Activated CD4-positive, alpha-beta T cell treated with anti-CD3 and anti-CD28 coated beads, Interleukin-2, amount 50 U/mL, for 48 hours (primary cell): ENCODE measurements around the gene ANKRD66.
A peak's percentile ranks its signal among the peaks of the same experiment; 100 is the strongest.
"Not testable (repeated sequence)": the region's sequence is repeated elsewhere in the genome, so short reads cannot be mapped to it uniquely, and the experiment has no call there.

Experiments used
- DNase-seq, 2 experiments: peaks; one replicate each; pipeline ENCODE4 v3.0.0-alpha.2; 2020

ANKRD66 gene

DNA sequence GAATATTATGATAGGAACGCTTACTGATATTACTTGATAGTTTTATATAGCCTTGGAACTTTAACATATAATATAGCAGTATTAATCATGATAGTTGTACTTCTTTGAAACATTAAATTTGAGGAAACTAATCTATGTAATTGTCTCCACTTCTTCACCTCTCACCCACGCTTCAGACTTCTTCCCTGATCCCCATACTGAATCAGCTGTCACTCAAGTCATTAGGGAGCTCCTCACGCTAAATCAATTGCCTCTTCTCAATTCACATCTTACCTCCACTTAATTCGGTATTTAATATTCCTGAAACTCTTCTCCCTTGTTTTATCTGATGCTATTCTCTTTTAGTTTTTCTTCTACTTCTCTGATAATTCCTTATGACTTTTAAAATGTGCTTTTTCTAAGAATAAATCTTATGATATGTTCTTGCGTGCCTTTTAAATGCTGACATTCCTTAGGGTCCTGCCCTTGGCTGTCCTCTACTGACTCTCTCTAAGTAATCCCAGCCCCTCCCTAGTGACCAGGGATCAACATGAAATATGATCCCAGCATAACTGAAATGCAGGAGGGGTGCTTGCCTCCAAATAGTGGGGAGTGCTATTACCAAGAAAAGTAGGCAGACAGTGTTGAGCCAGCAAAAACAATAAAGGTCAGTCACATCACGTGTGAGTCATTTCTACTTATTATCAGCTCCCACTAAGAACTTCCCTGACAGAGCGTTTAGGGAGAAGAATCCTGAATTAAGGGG is 9.9 kb downstream of the ANKRD66 start:
- no peak for DNase-seq

DNA sequence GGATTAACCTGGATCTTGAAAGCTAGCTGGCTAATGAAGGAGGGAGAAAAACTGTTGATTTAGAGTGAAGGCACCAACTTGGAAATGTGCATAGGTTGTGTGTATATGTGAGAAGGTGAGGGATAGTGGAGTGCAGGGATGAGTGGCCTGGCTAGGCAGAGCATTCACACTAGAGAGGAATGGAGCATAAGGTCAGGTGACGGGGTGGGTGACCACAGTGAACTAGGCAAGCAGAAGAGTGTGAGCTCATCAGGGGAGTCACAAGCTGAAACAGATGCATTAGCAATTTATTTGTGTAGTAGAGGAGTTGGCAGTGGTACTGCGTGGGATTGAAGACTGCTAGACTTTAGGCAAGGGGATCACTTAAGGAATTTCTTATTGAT is 10.5 kb downstream of the ANKRD66 start:
- DNase-seq: no peak

DNA sequence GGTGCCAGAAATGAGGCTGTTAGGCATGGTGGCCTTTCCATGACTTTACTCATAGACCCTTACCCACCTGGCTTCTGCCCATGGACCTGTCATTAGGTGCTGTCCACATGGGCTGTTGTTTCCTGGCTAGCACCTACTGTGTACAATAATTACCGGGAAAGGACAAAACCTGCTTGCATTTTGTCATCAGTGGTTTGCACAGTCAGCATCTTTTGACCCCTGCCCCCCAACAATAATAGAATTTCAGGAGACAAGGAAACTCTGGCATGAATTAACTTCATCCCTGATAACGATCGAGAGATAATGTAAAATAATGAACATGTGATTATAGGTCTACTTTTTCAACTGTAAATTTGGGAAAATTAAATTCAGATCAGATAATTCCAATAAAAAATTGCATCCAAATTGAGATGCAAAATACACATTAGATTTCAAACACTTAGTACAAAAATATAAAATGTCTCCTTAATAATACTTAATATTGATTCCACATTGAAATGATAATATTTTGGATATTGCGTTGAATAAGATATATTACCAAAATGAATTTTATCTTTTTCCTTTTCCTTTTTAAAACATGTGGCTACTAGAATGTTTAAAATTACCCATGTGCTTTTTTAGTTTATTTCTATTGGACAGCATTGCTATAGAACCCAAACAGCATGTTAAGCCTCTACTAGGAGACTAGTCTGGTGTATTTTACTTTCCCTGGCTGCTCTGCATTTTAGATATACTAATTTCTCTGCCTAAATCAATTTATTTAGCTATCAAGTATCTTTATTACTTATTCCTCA is 12.4 kb downstream of the ANKRD66 start:
- DNase-seq: no peak

DNA sequence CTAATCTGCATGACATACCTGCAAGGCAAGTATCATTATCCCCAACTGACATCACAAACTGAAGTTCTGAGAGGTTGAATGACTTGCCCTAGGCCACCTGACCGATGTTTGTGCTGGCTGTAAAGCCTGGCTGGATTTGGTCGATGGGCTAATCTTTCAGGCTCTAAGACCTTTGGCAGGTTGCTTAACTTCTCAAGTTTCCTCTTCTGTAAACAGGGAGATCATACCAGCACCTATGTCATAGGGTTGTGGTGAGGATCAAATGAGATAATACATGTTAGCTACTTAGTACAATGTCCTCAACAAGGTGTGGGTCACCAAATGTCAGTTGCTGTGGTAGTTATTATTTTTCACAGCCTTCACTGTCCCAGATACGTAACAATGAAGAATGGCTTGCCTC is 14.2 kb downstream of the ANKRD66 start:
- DNase-seq: no peak

DNA sequence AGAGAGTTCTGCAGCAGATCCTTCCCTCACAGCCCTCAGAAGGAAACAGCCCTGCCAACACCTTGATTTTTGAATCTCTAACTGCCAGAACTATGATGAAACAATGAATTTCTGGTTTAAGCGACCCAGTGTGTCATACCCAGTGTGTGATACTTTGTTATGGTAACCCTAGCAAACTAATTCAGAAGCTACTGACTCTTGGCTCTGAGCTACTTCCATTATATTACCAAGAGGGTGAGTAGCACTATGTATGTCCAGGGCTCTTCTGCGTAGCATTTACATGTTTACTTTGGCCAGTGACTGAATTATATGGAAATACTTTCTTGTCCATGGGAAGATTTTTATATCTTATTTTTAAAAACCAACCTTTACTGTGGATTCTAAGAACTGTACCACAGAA is 16.7 kb downstream of the ANKRD66 start:
- no peak for DNase-seq

DNA sequence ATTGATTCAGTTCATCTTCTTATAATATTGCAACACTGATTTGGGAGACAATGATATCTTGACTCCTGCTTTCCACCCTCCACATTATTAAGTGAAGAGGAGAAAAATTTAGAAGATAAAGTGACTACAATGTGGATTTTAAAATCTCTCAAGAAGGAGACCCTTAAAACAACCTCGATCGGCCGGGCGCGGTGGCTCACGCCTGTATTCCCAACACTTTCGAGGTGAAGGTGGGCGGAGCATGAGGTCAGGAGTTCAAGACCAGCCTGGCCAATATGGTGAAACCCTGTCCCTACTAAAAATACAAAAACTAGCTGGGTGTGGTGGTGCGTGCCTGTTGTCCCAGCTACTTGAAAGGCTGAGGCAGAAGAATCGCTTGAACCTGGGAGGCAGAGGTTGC is 17.5 kb downstream of the ANKRD66 start:
- not testable (repeated sequence) for DNase-seq

DNA sequence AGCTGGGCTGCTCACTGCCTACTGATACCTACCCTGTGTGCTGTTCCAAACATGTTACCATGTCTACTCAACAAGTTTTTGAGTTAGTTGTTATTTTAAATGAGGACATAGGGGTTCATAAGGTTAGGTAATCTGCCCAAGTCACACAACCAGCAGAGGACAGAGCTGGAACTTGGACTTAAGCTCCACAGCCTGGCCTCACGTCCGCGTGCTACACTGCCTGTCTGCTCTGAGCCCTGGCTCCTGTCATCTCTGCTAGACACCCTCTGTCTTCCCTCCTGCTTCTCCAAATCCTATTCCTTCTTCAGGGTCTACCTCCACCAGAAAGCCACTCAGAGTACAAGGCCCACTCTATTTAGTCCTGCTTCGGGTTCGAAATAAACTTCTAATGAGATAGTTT is 18.2 kb downstream of the ANKRD66 start:
- DNase-seq: no peak

DNA sequence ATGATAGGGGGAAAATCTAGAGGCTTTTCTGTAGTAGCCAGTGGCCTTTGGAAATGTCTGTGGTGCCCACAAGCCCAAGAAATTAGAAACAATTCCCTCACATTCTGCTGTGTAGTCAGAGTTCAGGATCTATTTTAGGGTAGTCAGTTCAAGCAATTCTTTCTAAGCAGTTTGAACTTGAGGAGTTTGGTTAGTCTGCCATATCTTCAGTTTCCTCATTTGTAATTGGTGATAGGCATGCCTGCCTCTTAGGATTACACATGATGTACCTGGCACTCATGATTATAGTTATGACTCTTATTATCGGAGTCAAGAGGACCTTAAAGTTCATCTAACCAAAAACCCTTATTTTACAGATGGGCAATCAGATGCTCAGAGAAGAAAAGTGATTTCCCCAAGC is 25.3 kb downstream of the ANKRD66 start:
- DNase-seq: no peak

DNA sequence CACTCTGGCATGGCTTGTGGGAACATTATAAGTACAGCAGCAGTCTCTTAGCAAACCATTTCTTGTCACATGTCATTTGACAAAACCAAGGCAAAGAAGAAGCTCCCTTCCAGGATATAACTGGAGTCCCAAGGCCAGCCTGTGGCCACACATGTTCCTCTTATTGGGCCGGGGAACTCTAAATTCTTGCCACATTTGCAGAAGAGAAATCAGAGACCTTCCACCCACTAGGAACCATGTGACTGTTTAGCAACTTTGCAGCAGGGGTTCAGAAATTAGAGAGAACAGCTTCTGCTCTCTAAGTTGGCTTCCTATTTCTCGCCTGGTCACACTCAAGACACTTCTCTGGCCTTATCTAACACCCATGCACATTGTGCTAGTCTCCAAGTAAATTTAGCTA is 26.0 kb downstream of the ANKRD66 start:
- DNase-seq: no peak

DNA sequence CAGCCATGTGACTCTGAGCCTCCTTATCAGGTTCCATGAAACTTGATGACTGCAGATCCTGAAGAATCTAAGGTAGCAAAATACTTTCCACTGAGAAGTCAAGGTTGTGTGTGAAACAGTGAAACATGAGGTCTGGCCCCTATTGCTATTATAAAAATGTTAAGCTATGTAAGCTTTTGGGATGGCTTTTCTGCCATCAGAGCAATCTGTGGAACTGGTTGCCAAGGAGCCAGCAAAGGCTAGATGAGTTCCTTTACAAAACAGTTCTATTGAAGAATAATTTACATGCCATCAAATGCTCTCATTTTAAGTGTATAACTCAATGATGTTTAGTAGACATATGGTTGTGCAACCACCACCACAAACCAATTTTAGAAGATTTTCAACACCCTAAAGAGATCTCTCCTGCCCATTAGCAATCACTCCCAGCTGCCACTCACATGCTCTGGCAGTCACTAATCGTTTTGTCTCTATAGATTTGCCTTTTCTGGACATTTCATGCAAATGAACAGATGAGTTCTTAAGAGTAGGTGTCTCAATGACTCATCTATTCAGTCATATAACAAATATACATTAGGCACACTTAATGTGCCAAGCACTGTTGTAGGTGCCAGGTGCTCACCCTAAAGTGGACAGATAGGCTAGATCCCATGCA is 26.6 kb downstream of the ANKRD66 start:
- DNase-seq: no peak

DNA sequence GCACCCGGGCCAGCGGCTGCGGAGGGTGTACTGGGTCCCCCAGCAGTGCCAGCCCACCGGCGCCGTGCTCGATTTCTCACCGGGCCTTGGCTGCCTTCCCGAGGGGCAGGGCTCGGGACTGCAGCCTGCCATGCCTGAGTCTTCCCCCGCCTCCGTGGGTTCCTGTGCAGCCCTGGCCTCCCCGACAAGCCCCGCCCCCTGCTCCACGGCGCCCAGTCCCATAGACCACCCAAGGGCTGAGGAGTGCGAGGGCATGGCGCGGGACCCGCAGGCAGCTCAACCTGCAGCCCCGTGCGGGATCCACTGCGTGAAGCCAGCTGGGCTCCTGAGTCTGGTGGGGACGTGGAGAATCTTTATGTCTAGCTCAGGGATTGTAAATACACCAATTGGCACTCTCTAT is 28.0 kb downstream of the ANKRD66 start:
- DNase-seq: not testable (repeated sequence)

DNA sequence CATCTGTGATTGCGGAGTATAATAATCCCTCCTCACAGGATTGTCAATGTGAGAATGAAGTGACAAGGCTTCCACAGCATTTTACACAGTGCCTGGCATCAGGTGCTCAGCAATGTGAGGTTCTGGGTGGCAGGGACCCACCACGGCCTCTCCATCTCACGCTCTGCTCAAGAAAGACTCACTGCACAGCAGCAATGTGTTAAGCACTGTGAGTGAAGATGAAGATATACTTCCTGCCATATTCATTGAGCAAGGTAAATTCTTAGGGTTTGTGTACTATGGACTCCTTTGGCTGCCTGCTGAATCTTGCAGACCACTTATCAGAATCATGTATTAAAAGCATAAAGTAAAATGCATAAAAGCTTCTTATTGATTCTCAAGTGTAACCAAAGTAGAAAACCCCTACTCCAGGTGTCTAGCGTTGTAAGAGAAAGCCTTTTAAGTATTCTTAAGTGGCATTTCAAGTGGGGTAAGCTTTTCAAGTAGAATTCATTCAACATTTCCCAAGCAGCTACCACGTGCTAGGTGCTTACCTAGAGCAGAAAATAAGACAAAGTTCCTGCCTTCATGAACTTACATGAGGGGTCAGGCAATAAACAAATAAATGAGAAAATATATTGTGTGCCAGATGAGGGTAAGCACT is 29.5 kb downstream of the ANKRD66 start:
- no peak for DNase-seq

DNA sequence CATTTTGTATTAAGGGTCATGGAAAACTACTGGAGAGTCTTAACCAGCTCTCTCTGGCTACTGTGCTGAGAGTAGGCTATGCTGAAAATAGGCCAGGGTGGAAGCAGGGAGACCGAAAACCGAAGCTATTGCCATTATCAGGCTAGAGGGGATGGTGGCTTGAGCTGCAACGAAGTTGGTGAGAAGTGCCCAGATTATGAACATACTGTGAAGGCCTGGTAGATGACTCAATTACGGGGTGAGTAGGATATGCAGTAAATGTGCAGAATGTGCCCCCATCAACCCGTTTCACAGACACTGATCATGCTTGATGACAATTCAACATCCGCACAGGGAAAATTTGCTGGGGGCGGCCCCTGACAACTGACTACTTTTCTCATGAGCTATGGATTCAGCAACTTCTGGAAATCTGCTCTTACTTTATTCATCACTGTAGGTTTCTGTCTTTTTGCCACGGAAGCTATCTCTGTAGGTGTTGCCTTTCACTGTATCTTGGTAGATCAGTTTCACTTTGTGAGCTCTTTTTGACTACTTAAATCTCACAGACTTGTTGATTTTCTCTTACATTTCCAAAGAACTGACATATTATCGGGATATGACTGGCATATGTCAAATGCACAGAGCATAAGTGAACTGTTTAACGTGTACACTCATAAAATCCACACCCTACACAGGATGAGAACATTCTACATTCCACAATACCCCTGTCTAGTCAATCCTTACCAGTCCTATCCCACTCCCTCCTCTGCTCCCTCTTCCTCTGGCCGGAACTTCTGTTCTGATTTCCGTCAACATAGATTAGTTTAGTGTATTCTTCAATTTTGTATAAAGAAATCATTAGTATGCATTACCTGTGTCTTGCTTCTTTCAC is 31.0 kb downstream of the ANKRD66 start:
- DNase-seq: no peak

DNA sequence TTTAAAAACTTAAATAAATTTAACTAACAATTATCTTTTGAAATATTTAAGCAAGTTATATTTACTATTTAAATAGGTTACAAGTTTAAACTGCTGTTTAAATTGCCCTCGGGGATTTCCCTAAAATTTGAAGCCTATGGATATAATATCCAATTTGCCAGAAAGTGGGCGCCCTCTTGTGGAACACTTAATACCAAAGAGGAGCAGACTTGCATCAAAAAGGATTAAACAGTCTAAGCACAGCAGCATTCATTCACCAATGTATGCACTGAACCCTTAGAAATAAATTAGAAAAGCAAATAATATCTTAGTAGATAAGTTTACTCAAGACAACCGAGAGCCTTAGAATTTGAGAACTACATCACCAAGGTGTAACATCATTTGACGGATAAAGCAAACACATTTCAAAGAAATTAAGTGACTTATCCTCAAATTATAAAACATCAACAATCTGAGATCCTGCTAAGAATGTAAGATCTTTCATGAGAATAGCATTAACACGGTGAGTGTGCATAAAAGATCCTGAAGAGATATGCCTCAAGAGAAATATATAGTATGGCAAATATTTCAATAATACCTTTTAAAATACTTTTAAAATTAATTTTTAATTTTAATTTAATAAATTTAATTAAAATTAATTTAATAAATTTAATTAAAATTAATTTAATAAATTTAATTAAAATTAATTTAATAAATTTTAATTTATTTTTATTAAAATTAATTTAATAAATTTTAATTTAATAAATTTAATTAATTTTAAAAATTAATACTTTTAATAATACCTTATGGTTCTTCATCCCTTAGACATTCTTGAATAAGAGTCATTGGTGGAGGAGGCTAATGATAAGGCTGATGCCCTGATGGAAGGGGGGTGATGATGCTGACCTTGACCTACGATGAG is 35.0 kb downstream of the ANKRD66 start:
- peak; percentile 10 to 46 for DNase-seq

DNA sequence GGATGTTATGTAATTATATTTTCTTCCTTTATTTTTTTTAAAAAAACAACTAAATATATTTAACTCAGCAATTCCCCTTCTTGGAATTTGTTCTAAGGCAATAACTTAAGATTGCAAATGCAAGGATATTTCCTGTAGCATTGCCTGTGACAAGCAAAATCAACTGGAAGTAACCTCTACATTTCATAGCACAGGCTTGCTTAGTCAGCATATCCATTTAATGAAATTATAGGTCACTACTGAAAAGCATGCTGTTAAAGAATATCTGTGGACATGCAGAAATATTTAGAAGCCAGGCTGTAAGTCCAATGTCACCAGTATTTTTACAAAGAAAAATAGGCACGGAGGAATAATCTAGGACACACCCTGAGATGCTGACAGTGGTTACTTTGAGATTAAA is 37.8 kb downstream of the ANKRD66 start:
- no peak for DNase-seq

DNA sequence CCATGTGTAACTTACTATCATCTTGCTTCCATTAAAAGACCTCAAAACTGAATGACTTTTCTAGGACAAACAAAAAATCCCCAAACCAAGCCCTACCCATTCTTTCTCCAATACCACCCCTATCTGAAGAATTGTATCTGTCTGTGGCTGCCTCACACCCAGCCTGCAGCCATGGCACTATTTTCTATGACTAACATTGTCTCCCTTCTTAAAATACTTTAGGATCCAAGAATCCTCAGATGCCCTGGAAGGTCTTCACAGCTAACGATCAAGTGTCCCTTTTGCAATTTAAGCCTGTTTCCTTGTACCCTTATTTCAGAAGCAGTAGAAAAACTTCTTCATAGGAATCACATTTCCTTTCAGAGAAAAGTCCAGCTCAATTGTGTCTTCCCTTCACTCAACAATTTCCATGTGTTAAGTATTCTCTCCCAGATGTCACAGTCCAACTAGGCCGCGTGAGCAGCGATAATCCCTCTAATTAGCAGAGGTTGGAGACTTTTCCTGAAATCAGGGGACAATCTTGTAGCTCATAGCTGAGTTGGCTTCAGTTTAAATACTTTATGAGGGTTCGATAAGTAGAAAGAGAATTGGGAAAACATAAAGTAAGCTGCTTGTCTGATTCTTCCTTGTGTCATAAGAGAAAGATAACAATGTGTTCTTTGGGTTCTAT is 41.3 kb downstream of the ANKRD66 start:
- DNase-seq: no peak

DNA sequence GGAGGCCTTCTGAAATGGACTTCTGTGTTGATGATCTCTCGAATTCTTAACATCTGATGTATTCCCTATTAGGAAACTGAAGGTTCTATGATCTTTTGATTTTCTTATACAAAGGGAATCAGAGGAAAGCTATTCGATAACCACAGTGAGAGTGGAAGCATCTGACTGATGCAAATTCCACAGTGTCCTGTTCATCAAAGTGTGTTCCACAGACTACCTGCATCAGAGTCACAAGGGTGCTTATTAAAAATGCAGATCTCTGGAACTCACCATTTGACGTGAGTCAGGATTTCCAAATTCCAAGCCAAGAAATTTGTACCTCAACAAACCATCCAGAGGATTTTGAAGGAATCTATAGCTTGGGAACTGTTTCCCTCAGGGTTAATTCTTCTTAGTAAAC is 42.1 kb downstream of the ANKRD66 start:
- no peak for DNase-seq

DNA sequence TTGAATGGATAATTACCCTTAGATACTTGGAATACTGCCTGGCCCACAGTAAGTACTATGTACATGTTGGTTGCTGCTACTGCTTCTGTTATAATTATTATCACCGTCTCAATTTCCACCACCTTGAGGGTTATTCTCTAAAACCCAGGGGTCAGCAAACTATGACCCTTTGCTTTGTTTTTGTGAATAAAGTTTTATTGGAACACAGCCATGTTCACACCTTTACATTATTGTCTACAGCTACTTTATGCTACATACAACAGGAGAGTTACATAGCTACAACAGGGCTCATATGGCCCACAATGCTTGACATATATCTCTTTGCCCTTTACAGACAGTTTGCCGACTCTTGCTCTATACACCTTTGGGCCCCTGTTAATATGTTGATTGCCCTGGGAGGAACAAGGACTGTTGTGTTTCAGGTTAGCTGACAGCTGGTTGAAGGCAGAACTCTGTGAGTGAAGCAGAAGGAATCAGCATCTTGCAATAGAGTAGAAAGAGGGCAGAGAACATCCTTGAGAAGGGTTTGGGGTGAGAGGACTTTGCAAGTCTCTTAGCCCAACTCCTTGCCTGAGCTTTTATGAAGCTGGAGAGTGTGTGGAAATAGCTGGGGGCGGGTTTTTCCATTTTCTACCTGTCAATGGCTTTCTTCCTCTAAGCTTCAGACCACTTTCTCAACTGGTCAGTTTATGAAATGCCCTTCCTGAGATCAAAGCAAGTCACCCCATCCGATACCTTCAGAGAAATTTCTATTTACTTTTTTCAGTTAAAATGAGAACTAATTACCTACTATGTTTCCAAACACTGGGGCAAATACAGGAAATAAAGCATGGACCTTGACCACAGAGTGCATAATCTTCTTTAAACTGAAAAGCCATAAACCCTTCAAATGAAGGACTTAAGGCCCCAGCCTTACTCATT is 43.0 kb downstream of the ANKRD66 start:
- no peak for DNase-seq

DNA sequence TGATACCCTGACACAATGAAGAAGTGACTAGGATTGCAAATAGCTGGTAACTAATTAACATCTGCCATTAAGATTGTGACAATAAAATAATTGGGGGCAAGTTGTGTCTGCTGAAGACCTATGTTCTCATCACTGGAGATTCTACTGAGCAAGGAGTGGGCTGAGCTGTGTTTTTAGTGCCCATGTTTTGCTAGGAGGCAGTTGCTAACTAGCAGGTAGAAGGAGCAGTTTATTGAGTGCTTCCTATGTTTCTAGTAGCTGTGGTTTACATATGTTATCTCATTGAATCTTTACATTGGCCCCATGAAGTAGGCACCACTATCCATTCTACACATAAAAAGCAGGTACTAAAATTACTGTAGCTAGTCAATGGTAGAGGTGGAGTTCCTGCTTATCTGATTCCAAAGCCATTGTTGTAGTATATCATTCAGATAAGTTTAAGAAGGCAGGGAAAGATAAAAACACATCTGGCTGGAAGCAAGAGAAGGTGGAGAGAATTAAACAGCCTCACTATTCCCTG is 43.7 kb downstream of the ANKRD66 start:
- DNase-seq: no peak
